Activated T-helper 2 cell treated with anti-CD3 and anti-CD28 coated beads, Interferon-gamma antibody, Interleukin-2, Interleukin-4, amounts not matched to agents 10 μg/mL and 5 μg/mL and 100 μg/mL, durations not matched to agents 14 hours and 24 hours and 36 hours (primary cell): Measurements from ENCODE around the gene ARID3C. TPM values are rescaled to one million over a fixed set of nuclear protein-coding genes. Genes with fewer than 3 reads are reported as not detected.

Experiments
- DNase-seq: peaks from one replicate; pipeline ENCODE4 v3.0.0; 2021; ENCODE audit warnings: low spot score
- H3K27ac Mint-ChIP-seq: one replicate; pipeline ENCODE4 v1.8.0; 2021; ENCODE audit warnings: mixed read lengths
- H3K27me3 Mint-ChIP-seq: one replicate; pipeline ENCODE4 v1.8.0; 2021; ENCODE audit warnings: low read depth, mixed read lengths
- H3K36me3 Mint-ChIP-seq: one replicate; pipeline ENCODE4 v1.8.0; 2021; ENCODE audit warnings: low read depth, mixed read lengths
- H3K4me1 Mint-ChIP-seq: one replicate; pipeline ENCODE4 v1.8.0; 2021; ENCODE audit warnings: low read depth, mixed read lengths
- H3K4me3 Mint-ChIP-seq: one replicate; pipeline ENCODE4 v1.8.0; 2021; ENCODE audit warnings: low read depth, mild to moderate bottlenecking, moderate library complexity, mixed read lengths
- H3K9me3 Mint-ChIP-seq: one replicate; pipeline ENCODE4 v1.8.0; 2021; ENCODE audit warnings: mixed read lengths
- intact Hi-C: fragments of 100-400 bp; cut with micrococcal nuclease; formaldehyde crosslinking; loops from one replicate; pipeline ENCODE4 v1.15.1; 2023
- total RNA-seq: library from RNA; stranded (reverse); gene quantifications from 2 replicates; pipeline ENCODE4 v1.2.3, GENCODE V29; 2022

ARID3C gene
- total RNA-seq, 1 donor from 2014 or later, result 0.21 TPM

- intact Hi-C loops, result no loop called here
- H3K27ac Mint-ChIP-seq, result no peak overlapping the region
- no peaks in the 10 kb centered on the region for H3K9me3 Mint-ChIP-seq
- H3K36me3 Mint-ChIP-seq, result peaks cover 44% of the 10 kb centered on the region
- H3K4me1 Mint-ChIP-seq, result peaks cover 28% of the 10 kb centered on the region
- no peak overlapping the region for H3K4me3 Mint-ChIP-seq
- DNase-seq, result no peak
- peaks cover 28% of the 10 kb centered on the region for H3K27me3 Mint-ChIP-seq
Observed at GRCh38 chr9:34633166-34633565, 4.3 kb upstream of the ARID3C start.

DNA sequence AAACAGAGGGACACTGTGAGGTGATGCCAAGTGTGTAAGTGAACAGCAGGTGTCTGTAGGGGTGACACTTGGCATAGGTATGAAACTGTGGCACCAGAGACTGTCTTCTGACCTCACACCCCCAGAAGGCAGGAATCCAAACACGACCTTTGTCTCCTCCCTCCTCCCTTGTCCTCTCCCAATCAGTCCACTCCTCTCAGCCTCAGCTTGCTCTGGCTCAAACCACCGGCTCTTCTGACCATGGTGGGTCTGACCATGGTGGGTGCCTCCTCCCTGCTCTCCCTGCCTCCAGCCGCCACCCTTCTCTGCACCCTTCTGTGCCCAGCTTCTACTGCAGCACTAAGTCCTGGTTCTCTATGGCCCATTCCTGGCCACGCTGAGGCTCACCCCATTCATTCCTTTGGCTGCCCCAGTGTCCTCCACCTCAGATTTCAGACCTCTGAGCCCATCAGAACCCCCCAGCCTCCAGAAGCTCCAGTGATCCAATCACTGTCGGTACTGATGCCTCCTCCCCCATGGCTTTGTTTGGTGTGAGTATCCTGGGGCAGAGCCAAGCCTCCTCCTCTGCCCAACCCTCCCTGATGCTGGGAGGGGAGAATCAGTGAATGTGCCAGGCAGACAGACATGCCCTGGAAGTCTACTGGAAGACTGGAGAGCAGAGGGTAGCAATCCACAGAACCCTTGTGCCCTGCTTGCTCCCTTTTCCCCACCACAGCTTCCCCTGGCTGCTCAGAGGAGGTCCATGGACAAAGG, 1.7 kb upstream of the ARID3C start:
- Mint-ChIP-seq H3K4me3 (peak overlapping the region; percentile 28), H3K9me3 (no peaks in the 10 kb centered on the region), H3K27ac (no peak overlapping the region), H3K27me3 (peaks cover 49% of the 10 kb centered on the region), H3K4me1 (peaks cover 17% of the 10 kb centered on the region), H3K36me3 (peaks cover 33% of the 10 kb centered on the region)
- intact Hi-C loops, result no loop called here
- no peak for DNase-seq

DNA sequence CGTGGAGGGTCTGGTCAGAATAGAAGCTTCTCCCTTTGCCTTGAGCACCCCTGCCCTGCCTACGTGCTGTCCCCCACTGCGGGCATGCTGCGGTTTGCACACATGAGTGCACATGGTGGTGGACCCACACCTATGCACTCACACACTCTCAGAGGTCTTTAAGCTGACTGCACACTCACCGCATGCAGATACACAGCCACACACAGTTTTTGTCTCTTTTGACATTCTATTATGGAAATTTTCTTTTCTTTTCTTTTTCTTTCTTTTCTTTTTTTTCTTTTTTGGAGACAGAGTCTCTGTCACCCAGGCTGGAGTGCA, 584 bp upstream of the ARID3C start:
- Mint-ChIP-seq H3K27me3 (peaks cover 57% of the 10 kb centered on the region), H3K27ac (no peak overlapping the region), H3K36me3 (peaks cover 21% of the 10 kb centered on the region), H3K4me3 (peak overlapping the region; percentile 59), H3K4me1 (peaks cover 13% of the 10 kb centered on the region), H3K9me3 (no peaks in the 10 kb centered on the region)
- DNase-seq, result no peak
- intact Hi-C loops, result no loop called here

DNA sequence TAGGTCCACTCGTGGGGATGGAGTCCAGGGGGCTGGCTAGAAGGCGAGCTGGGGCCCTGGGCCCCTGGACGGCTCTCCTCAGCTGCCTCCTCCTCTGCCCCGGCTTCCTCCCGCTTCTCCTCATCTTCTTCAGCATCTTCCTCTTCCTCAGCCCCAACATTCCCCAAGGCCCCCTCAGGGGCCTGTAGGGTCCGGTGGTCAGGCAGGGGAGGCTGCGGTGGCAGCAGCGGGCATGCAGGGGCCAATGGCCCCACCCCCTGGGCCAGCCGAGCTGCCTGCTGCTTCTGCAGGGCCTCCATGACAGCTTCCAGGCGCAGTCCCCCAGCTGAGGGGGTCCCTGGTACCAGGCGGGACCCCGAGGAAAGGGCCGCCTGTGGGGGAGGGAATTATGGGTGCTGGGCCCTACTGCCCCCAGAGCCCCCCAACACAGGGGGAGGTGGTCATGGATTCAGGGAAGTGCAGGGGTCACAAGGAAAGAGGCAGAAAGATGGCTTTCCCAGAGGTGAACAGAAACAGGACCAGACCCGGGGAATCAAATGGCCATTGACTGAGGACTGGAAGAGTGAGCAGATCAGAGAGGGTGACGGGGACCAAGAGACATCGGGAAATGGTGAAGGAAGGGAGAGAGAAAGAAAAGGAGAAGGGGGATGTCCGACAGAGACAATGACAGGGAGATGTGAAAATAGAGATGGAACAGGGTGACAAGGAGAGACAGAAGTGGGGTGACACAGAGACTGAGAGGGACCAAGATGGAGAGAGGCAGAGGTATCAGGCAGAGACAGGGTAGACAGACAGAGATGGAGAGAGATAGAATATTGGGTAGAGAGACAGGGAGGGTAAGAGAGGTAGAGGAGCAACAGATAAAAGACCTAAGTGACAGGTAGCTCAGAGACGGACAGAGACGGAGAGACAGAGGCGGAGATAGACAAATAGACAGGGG, 880 bp downstream of the ARID3C start:
- no peak overlapping the region for H3K27ac Mint-ChIP-seq
- peaks cover 13% of the 10 kb centered on the region for H3K36me3 Mint-ChIP-seq
- intact Hi-C loops, result no loop called here
- no peaks in the 10 kb centered on the region for H3K9me3 Mint-ChIP-seq
- peak overlapping the region; percentile 72 for H3K4me3 Mint-ChIP-seq
- H3K4me1 Mint-ChIP-seq, result peaks cover 10% of the 10 kb centered on the region
- DNase-seq, result no peak
- peaks cover 63% of the 10 kb centered on the region for H3K27me3 Mint-ChIP-seq

GRCh38 chr9:34625186-34625486, 3.7 kb downstream of the ARID3C start:
- Mint-ChIP-seq H3K27ac (no peak overlapping the region), H3K27me3 (peaks cover 65% of the 10 kb centered on the region), H3K36me3 (peaks cover 3% of the 10 kb centered on the region), H3K9me3 (no peaks in the 10 kb centered on the region), H3K4me1 (peaks cover 16% of the 10 kb centered on the region), H3K4me3 (no peak overlapping the region)
- intact Hi-C loops, result loop anchor here (2.0 kb wide), 1 partner anchor 36 kb away; the partner anchor contains the start of gene CNTFR
- DNase-seq, result no peak

DNA sequence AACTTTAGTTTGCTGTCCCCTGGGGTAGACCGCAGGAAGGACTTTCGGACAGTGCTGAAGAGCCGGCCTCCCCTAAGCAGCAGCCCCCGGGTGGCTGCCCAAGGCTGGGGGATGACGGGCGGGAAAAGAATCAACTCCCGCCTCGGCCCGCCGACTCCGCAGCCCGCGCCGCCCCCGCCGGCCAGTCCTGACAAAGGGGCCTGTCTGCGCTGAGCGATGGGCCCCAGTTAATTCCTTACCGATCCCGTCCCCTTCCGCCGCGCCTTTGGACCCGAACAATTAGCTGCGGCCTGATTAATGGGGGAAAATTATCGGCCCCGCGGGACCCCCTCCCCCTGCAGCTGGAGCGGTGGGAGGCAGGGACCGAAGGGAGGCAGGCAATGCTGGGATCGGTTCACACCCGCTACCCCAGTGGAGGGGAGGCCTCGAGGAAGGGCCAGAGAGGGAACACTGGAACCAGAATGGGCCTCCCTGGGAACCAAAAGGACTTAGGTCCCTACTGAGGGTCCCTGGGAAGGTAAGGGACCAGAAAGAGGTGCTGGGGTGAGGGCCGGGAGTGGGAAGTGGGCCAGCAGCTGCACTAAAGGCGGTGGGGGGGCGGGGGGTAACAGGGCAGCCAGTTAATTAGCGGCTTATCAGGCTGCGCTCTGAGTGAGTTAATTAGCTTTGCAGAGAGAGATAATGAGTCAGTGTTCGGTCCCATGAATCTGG, 4.2 kb downstream of the ARID3C start:
- peaks cover 18% of the 10 kb centered on the region for H3K4me1 Mint-ChIP-seq

GRCh38 chr9:34623374-34624235, 5.3 kb downstream of the ARID3C start:
- H3K4me3 Mint-ChIP-seq, result no peak overlapping the region
- H3K4me1 Mint-ChIP-seq, result peaks cover 22% of the 10 kb centered on the region
- no peaks in the 10 kb centered on the region for H3K9me3 Mint-ChIP-seq
- peaks cover 53% of the 10 kb centered on the region for H3K27me3 Mint-ChIP-seq
- H3K27ac Mint-ChIP-seq, result no peak overlapping the region
- intact Hi-C loops, result loop anchor here (2.0 kb wide), 1 partner anchor 35 kb away; the partner anchor contains the start of gene CNTFR
- DNase-seq, result no peak
- peaks cover 3% of the 10 kb centered on the region for H3K36me3 Mint-ChIP-seq

More for the DNA sequence above, 4.2 kb downstream of the ARID3C start:
- no peak for DNase-seq
- Mint-ChIP-seq H3K4me3 (no peak overlapping the region), H3K36me3 (peaks cover 3% of the 10 kb centered on the region), H3K27ac (no peak overlapping the region), H3K9me3 (no peaks in the 10 kb centered on the region), H3K27me3 (peaks cover 60% of the 10 kb centered on the region)
- intact Hi-C loops, result loop anchor here (2.0 kb wide), 1 partner anchor 36 kb away; the partner anchor contains the start of gene CNTFR

GRCh38 chr9:34620061-34620994, 8.5 kb downstream of the ARID3C start, which contains the start of gene DCTN3:
Gene DCTN3, minus strand, starts transcription at chr9:34620495. Its CDS starts 31 bp downstream, at chr9:34620464.
- Mint-ChIP-seq H3K27me3 (peaks cover 26% of the 10 kb centered on the region), H3K27ac (peak within 1 kb of the TSS; percentile 46), H3K9me3 (no peaks in the 10 kb centered on the region), H3K4me1 (peaks cover 16% of the 10 kb centered on the region), H3K36me3 (peaks cover 13% of the 10 kb centered on the region), H3K4me3 (peak within 1 kb of the TSS; percentile 91)
- intact Hi-C loops, result loop anchor here (1.0 kb wide), 1 partner anchor 8 kb away; the partner anchor contains the start of gene RPP25L
- DNase-seq, result peak; percentile 90

GRCh38 chr9:34615132-34615531, 13.7 kb downstream of the ARID3C start:
- intact Hi-C loops, result no loop called here
- no peak overlapping the region for H3K4me3 Mint-ChIP-seq

GRCh38 chr9:34612788-34613390, 16.0 kb downstream of the ARID3C start:
- intact Hi-C loops, result loop anchor here (1.0 to 5.0 kb wide), 6 partner anchors 7 to 281 kb away; partner anchors contain the start of genes DCTN3, DNAI1, FAM219A and GALT
- Mint-ChIP-seq H3K4me1 (peaks cover 11% of the 10 kb centered on the region), H3K9me3 (no peaks in the 10 kb centered on the region), H3K4me3 (peak overlapping the region; percentile 90), H3K36me3 (peaks cover 38% of the 10 kb centered on the region), H3K27ac (peak overlapping the region; percentile 93), H3K27me3 (no peaks in the 10 kb centered on the region)
- DNase-seq, result peak; percentile 57

More at GRCh38 chr9:34615132-34615531, 13.7 kb downstream of the ARID3C start:
- no peaks in the 10 kb centered on the region for H3K9me3 Mint-ChIP-seq
- H3K36me3 Mint-ChIP-seq, result peaks cover 31% of the 10 kb centered on the region
- no peak for DNase-seq
- H3K27ac Mint-ChIP-seq, result no peak overlapping the region
- peaks cover 20% of the 10 kb centered on the region for H3K4me1 Mint-ChIP-seq
- no peaks in the 10 kb centered on the region for H3K27me3 Mint-ChIP-seq
